Astrocyte (in vitro differentiated cells and primary cell): ENCODE data around the gene KCNJ2.

Experiments
- EZH2 ChIP-seq: IDR thresholded peaks from 2 replicates; pipeline ENCODE4 v1.6.1; 2012; ENCODE audit warnings: mild to moderate bottlenecking, low read length, inconsistent platforms; ENCODE audit not compliant: insufficient read depth
- TF ChIP-seq, protein P1 (sequence below): IDR thresholded peaks from 2 replicates; pipeline ENCODE4 v1.5.1; 2011; ENCODE audit warnings: low read depth, mild to moderate bottlenecking, inconsistent platforms, low read length, moderate library complexity; ENCODE audit not compliant: insufficient read depth

DNA sequence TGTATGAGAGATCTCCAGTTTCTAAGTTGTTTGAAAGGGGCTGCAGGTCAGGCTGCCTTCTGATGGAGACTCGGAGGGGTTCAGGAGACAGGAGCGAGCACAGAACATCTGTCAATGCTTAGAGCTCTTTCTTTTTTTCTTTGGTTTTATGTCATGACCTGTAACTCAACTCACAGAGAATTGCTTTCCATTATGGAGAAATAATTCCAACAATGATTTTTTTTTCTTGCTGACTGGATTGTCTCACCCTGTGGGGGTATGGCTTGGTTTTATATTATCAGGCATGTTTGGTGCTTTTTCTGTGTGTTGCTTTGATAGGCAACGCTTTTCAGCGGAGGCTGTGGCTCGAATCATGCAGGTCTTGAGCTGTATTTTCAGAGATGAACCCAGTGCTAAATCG is 10.7 kb upstream of the KCNJ2 start:
- TF ChIP-seq, protein P1, sequence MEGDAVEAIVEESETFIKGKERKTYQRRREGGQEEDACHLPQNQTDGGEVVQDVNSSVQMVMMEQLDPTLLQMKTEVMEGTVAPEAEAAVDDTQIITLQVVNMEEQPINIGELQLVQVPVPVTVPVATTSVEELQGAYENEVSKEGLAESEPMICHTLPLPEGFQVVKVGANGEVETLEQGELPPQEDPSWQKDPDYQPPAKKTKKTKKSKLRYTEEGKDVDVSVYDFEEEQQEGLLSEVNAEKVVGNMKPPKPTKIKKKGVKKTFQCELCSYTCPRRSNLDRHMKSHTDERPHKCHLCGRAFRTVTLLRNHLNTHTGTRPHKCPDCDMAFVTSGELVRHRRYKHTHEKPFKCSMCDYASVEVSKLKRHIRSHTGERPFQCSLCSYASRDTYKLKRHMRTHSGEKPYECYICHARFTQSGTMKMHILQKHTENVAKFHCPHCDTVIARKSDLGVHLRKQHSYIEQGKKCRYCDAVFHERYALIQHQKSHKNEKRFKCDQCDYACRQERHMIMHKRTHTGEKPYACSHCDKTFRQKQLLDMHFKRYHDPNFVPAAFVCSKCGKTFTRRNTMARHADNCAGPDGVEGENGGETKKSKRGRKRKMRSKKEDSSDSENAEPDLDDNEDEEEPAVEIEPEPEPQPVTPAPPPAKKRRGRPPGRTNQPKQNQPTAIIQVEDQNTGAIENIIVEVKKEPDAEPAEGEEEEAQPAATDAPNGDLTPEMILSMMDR: no peak
- TF ChIP-seq EZH2: no peak
